ENCODE results near the gene RFTN1.

GRCh38 chr3:16318176-16318575 lies 195.3 kb downstream of the RFTN1 start:
- TF ChIP-seq POLR2AphosphoS5 (IDR thresholded peaks at IDR 0.05) (no peak), POLR2A (IDR thresholded peaks at IDR 0.05) (no peak), CTCF (IDR thresholded peaks at IDR 0.05) (no peak), EP300 (IDR thresholded peaks at IDR 0.05) (no peak)

Measured in suprapubic skin (tissue), 4 donors.